ENCODE data around the gene NLK.

DNA sequence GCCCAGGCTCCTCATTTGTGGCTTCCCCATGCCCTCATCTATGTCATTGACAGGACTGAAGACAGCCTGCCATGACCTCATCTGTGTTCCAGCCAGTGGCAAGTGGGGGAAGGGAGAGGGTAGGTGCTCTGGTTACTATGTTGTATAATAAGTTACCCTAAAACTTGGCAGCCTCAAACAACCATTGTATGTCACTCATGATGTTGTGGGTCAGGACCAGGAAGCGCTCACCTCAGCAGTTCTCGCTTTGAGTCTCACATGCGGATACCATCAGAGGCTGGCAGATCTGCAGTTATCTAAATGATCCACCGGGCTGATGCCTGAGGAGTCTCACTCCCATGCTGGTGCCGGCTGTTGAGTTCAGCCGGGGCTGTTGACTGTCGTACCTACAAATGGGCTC lies 187.5 kb downstream of the NLK start:
- TF ChIP-seq SP1 (IDR thresholded peaks at IDR 0.05), result no peak
- no peak for TF ChIP-seq CTBP1 (IDR thresholded peaks at IDR 0.05; ENCODE audit: borderline replicate concordance)
- no peak for TF ChIP-seq ZNF384 (IDR thresholded peaks at IDR 0.05)
- no peak for TF ChIP-seq TARDBP (IDR thresholded peaks at IDR 0.05)
- TF ChIP-seq PKNOX1 (IDR thresholded peaks at IDR 0.05), result no peak
- TF ChIP-seq NFRKB (IDR thresholded peaks at IDR 0.05), result no peak
- no peak for TF ChIP-seq SUZ12 (IDR thresholded peaks at IDR 0.05)
- no peak for TF ChIP-seq FOXK2 (IDR thresholded peaks at IDR 0.05)
- no peak for TF ChIP-seq HDGF (IDR thresholded peaks at IDR 0.05; ENCODE audit: borderline replicate concordance)
- TF ChIP-seq BHLHE40 (IDR thresholded peaks at IDR 0.05; ENCODE audit: borderline replicate concordance), result no peak
- no peak for TF ChIP-seq L3MBTL2 (conservative IDR thresholded peaks at IDR 0.05)

Data from HEK293T (cell line).